IPS DF 4.7 (cell line): ENCODE results near the gene PTPRT.

Experiments
- DNase-seq: peaks from one replicate; pipeline ENCODE4 v3.0.0-alpha.2; 2013; ENCODE audit warnings: low spot score; ENCODE audit errors: extremely low read depth

The PTPRT gene

DNA sequence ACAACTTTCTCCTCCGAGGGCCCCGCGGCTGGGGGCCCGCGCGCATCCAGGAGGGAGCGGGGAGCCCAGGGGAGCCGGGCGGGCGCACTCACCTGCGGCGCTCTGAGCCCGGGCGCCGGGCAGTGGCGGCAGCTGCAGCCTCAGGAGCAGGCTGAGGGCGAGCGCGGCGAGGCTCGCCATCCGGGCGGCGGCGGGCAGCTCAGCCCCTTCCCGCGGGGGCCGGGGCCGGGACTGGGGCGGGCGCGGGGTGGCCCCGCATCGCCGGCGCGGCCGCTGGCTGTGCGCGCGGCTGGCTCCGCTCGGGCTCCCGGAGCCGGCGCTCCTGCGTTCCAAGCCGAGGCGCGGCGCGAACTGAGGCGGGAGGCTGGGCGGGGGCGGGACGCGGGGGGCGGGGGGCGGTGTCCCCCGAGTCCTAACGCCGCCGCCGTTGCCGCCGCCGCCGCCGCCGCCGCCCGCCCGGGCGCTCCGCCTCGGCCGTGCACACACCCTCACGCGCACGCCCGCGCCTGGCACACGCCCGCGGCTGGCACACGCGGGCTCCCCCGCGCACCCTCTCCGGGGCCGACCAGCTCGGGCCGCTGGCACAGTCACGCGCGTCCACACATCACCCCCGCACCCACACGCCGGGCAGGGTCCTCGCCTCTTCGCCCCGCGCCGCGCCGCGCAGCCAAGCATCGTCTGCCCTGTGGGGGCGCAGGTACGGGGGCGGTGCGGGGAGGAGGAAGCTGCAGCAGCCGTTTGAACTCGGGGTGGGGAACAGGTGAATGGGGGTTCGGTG lies at the start of gene PTPRT:
PTPRT (minus strand) TSS at position 353 of the 778 bp plus-strand sequence; CDS start at position 180, 173 bp downstream.
- no peak for DNase-seq

DNA sequence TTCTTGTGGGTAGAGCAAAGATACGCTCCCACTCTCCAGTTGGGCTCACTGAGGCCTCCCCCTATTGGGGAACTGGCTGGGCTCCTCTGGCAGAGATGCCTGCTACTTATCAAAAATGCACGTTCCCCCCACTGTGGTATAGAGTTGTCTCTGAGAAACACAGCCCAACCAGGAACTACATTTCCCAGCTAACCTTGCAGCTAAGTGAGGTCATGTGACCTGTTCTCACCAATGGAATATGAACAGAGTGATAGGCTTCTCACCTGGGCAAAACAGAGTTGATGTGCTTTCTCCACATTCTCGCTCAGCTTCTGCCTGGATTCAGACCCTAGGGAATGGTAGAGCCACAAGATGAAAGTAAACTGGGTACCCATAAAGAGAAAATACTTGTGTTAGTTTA lies 49.1 kb upstream of the PTPRT start:
- DNase-seq = no peak

DNA sequence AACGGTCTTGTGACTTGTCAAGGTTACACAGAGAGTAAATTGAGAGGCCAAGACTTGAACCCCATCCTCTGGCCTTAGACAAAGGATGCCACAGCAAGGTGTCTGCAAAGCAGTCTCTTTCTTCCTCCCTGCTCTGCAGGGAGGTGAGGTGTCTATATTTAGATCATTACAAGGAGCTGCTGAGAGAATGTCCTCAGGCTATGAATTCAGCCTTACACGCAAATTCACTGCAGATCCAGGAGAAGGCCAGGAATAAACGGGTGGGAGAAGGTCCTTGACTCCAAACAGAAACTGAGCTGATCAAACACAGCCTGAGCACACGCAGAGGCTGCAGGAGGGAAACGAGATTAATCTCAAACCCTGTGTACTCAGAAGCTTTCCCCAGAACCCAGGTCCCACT lies 48.6 kb upstream of the PTPRT start:
- DNase-seq = no peak

DNA sequence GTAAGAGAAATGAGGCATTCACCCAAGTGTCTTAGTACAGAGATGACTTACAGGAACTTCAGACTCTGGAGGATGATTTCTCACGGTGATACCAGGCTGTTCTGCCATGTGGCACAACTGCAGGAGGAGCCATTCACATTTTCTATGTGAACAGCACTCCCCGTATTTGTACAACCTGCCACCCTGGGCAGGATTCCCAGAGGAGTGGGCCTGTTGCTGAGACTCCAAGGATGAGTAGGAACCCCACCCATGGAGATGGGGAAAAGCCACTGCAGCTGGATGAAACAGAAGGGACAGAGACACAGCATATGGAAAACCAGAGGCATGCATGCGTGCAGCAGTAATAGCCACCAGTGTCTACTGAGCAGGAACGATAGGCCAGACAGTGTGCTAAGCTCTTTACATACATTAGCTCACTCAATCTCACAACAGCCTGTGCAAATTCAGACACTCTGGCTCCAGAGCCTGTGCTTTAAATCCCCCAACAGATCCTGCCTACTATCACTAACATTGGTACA lies 48.0 kb upstream of the PTPRT start:
- DNase-seq = no peak

DNA sequence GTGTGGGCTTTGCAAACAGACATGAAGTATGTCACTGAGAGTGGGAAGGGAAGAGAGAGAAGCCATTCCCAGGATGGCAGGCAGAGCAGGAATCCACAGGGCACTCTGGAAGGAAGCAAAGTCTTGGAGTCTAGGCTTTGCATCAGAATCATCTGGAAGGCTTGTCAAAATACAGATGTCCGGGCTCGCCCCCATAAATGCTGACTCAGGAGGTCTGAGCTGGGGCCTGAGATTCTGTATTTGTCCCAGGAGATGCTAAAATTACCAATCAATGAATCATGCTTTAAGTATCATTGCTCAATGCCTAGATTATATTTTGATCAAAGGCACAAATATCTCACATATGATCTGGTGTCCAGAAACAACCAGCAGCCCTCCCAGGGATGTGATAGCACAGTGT lies 46.3 kb upstream of the PTPRT start:
- no peak for DNase-seq

DNA sequence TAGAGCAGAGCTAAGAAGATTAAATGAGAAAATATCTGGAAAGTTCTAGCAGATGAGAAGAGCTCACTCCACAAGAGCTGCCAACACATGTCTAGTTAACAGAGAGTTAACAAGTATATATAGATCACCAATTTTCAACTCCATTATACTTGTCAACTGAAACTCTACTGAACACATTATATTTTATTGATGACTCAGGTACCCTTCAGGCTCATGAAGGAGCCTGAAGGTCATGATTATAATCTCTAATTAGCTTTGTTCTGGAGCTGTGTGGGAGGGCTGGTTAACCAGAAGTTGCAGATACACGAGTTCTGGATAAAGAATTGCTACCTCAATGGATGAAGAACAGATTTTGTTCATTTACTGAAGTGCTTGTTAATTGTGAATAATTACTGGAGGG lies 42.1 kb upstream of the PTPRT start:
- no peak for DNase-seq

DNA sequence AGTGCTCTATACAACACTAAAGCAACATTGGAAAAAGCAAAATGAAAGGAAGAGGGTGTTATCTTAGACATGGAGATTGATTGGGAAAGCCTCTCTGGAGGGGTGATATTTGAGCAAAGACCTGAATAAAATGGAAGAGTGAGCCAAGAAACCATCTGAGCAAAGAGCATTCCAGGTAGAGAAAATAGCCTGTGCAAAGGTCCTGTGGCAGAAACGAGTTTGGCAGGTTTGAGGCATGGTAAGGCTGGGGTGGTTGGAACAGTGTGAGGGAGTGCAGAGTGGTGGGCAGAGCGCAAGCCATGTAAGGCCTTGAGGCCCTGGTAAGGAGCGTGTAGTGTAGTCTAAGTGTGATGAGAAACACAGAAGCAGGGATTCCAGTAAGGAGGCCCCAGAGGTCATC lies 40.0 kb upstream of the PTPRT start:
- no peak for DNase-seq

DNA sequence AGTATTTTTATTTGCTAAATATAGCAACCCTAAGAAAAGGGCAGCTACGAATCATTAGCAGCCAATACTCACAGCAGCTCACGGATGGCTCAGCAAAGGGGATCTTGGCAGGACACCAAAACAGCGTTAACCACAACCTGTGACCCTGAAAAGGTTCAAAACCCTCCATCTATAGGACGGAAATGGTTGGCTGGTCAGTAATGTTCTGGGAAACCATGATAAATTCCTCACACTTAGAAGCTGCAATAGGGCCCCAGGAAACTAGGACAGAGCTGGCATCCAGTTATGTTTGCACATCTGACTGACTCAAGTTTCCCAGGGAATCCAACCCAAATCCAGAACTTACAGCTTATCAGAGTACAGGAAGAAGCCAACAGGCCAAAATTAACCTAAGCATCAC lies 30.9 kb upstream of the PTPRT start:
- DNase-seq = no peak

DNA sequence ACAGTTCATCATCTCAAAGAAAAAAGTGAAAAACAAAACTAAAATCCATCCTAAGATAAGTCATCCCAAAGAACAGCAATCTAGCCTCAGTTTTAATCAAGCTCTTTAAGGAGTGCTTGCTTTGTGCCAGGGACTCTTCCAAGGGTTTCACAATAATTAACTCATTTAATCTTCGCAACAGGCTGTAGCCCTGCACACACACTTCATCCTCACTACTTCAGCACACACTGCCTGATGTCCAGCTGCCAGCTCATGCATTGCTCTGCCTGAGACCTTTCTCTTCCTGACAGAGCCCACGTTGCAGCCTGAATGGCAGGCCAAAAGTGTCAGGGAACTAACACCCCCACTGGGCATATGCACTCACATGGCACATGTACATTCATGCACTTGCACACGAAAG lies 21.2 kb upstream of the PTPRT start:
- DNase-seq = no peak

DNA sequence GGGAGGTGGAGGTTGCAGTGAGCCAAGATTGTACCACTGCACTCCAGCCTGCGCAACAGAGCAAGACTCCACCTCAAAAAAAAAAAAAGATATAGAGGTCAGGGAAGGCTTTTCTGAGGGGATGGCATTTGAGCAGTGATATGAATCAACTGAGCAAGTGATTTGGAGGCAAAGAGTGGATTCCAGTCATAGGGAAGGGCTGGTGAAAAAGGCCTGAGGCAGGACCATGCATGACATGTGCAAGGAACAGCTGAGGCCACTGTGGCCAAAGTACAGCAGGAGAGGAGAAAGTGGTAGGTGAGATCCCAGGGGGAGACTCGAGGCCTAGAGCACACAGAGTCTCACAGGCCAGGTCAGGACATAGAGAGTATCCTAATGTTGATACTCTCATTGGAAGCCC lies 20.1 kb upstream of the PTPRT start:
- DNase-seq = no peak

DNA sequence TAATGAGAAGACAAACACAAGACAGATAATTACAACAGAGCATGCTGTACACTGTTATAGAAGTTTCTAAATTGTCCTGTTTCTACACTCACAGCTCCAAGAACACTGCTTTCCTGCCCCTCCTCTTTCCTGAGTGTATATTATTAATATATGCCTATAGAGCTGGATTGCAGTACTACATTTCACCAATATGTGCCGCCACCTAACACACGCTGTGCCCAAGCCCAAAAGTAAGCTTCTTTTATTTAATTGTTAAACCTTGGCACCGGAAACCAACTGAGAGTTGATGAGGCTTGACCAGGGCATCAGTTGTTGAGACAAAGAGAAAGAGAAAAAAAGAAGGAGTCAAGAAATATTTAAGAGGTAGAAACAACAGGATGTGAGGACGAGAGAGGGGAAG lies 16.0 kb upstream of the PTPRT start:
- no peak for DNase-seq

DNA sequence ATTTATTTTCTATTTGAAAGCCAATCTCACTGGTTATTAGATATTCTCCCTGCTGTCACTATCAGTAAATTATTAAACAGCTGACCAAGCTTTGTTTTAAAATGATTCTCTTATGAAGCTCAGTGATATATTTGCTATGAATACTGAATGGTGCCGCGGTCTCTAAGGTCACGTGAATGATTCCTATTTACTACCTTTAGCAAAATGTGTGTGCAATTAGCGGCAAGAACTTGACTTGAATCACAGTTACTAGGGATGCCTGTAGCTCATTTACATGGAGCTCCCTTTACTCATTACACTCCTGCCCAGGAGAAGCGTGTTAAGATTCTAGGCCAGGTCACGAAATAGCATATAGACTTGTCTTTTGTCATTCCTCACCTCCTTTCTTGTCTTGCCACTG lies 12.4 kb upstream of the PTPRT start:
- DNase-seq = no peak

DNA sequence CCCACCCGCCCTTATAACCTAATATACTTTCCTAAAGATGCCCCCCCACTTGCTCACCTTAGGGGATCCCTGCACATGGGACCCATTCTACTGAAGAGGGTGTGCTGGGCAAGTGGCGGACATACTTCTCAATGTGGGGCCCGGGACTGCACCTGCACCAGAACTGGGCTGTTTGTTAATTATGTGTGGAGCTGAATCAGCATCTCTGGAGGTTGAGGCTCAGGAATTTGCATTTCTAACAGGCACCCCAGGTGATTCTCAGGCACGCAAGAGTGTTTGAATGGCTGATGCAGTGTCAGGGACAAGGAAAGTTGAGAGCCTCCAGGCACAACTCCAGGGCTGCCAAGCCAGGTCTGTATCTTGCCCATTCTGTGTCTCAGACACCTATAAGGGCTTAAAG lies 8.9 kb upstream of the PTPRT start:
- DNase-seq = no peak

DNA sequence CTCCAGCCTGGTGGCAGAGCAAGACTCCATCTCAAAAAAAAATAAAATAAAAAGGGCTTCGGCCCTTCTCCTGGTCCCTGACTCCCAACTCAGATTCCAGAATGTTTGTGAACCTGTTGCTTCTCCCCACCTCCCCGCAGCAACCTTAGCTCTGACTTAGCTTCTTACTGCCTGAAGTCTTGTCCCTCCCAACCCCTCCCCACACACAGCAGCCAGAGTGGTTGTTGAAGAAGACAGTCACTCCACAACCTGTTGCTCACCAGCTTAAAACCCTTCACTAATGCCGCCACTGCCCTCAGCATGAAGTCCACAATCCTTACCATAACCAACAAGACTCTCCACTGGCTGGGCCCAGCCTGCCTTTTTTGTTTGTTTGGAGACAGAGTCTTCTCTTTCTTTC lies 6.5 kb upstream of the PTPRT start:
- no peak for DNase-seq

DNA sequence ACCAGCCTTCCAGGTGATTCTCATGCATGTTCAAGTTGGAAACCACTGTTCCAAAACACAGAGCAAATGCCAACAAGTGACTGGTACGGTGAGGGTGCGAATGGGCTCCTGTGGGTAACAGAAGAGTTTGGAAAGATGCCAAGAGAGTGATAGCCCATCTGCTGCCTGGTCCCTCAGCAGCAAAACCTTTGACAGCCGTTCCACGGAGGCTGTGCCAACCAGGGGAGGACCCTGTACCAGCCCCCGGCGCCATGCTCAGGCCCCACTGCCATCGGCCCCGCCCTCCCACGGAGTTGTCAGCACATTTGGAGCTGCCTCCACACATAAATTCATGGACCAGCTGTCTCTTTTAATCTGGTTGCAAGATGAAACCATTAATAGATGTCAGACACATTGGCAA lies 4.4 kb upstream of the PTPRT start:
- DNase-seq = no peak

DNA sequence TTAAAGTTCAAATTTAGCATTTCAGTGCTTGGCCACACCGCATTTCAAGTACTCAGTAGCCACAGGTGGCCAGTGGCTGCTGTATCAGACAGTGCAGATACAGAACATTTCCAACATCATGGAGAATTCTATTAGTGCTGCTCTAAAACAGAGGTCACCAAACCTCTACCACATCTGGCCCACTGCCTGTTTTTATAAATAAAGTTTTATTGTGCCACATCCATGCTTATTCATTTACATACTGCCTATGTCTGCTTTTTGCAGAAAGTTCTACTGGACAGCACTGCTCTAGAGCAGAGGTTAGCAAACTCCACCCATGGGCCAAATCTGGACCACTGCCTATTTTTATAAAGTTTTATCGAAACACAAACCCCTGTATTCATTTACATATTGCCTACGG lies 3.7 kb upstream of the PTPRT start:
- no peak for DNase-seq

DNA sequence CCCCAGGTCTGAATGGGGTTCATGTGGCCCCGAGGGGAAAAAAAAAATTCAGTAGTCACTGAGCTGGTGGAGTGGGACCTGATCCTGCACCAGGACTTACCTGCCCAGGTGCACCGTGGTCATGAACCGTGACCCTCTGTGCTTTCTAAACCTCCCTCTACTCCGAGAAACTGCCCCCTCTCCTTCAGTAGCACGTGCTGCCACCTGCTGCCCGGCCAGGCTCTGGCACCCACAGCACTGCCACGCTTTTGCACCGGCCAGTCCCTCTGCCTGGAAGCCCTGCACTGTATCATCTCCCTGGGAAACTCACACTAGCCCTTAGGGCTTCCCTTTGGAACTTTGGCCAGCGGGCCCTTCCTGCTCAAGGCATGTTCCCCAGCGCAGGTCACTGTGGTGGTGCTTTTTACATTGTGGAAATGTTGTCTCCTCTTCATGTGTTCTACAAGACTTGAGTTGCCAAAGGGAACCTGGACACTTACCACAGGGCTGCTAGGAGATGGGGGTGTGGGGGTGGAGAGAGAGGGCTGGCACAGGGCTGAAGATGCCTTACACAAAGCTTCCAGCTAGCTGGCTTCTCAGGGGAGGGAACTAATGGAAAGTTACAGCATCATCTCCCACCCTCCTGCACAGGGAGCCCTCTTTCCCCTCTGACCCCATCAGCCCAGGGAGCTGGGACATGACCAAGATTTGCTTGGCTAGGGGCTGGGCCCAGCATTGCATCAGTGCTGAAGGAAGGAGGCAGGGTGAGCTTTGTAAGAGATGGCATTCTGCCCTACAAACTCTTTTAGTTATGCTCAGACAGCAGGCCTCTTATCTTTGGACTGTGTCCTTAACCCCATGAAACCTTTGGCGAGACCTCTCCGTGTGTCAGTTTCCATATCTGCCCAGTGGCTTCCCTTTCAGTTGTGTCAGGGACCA lies 2.5 kb upstream of the PTPRT start:
- no peak for DNase-seq

DNA sequence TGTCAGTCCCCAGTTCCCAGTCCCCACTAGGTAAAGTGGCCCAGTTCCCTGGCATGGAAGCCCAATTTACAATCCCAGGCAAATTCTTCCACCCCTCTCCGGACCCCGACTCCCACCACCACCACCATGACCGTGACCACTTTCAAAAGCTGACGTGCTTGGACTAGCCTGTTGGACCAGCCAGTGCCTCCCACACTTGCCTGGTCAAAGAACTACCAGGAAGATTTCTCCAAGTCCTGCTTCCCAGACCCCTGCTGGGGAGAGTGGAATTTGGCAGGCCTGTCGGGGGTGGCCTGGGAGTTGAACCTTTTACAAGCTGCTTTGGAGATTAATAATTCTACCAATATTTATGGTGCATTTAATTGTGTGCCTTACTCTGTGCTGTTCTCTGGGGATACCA lies 1.4 kb upstream of the PTPRT start:
- no peak for DNase-seq

DNA sequence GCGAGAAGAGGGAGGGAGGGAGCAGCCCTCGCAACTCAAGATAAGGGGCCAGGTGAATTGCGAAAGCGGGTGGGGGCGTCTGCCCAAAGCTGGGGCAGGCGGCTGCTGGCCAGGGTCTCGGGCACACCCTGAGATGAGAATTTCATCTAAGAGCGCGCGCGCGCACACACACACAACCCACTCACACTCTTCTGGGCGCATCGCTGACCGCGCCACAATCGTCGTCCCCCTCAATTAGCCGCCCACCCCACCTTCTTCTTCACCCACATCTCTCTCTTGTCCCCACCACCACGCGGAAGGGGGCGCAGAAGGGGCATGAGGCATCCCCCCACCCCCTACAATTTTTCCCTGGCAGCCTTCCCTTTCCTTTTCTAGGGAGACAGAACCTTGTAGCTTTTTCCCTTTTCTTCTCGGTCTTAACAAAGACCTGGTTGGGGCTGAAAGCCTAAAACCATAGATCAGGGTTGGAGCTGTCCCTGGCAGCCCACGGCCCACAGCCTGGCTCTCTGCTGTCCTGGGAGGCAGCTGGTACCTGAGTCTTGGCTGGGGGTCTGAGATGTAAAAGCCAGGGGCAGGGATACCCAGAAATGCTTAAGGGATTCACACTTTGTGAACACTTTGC lies 737 bp upstream of the PTPRT start:
- DNase-seq = no peak

DNA sequence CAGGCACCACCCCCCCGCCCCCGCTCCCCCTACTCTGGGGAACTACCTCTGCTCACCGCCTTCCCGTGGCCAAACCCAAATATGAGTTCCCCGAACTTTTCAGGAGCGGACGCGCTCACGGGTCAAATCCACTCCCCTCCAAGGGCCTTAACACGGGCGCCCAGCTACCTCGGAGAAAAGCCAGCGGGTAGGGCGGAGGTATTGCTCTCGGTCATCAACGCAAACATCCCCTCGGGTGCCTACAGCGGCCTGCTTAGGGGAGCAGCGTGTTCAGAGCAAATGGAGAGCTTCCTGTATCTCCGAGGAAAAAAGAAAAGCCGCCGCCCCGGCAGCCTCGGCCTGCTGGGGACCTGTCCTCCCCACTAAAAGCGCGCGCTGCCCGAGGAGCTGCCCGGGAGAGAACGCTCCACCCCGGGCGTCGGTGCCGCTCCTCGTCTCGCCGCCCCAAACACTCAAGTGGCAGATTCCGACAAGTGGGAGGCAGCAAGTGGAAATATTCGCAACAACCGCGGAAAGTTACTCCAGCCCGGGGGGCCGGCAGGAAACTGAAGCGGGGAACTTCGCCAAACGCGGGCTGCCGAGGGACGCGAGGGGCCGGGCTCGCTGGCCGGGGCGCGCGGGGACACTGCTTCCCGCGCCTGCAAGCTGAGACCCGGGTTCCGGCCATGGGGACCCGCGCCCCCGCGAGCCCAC lies 699 bp downstream of the PTPRT start:
- DNase-seq = no peak

DNA sequence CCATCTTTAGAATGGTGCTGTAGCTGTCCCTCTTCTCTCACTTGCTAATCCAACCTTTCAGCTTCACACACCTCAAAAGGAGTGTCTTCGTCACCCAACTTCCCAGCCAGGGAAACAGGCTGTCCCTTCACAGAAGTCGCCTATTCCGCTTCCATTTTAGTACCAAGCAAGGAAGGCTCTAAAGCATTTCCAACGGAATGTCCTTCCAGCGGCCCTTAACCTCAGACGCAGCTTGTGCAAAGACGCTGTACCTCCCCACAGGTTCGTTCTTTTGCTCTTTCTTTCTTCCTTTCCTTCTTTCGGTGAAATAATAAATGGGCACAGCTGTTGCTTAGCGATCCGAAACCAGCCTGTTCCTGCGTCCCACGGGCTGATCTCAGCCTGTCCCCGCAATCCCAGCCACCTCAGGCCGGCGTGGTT lies 1.5 kb downstream of the PTPRT start:
- no peak for DNase-seq
